Measurements from ENCODE around the gene NCKAP1. TPM values are rescaled to one million over a fixed set of nuclear protein-coding genes. Genes with fewer than 3 reads are reported as not detected.

NCKAP1 gene
- total and polyA plus RNA-seq, 2 experiments from 2014 or later: 81.7 to 90.4 TPM

GRCh38 chr2:182870227-182870626 lies 168.0 kb downstream of the NCKAP1 start:
- Histone ChIP-seq H3K27ac (no peak overlapping the region), H3K9me3 (ENCODE audit: low read depth) (no peaks in the 10 kb centered on the region), H3K27me3 (no peaks in the 10 kb centered on the region), H3K4me1 (ENCODE audit: low read depth) (peaks cover 23% of the 10 kb centered on the region), H3K4me3 (no peak overlapping the region), H3K36me3 (no peaks in the 10 kb centered on the region)
- TF ChIP-seq, protein P1, sequence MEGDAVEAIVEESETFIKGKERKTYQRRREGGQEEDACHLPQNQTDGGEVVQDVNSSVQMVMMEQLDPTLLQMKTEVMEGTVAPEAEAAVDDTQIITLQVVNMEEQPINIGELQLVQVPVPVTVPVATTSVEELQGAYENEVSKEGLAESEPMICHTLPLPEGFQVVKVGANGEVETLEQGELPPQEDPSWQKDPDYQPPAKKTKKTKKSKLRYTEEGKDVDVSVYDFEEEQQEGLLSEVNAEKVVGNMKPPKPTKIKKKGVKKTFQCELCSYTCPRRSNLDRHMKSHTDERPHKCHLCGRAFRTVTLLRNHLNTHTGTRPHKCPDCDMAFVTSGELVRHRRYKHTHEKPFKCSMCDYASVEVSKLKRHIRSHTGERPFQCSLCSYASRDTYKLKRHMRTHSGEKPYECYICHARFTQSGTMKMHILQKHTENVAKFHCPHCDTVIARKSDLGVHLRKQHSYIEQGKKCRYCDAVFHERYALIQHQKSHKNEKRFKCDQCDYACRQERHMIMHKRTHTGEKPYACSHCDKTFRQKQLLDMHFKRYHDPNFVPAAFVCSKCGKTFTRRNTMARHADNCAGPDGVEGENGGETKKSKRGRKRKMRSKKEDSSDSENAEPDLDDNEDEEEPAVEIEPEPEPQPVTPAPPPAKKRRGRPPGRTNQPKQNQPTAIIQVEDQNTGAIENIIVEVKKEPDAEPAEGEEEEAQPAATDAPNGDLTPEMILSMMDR (IDR thresholded peaks at IDR 0.05; ENCODE audit: low read depth, low read length): peak; percentile 27
- DNase-seq (ENCODE audit: low read depth in 1 of 2, low spot score in 1 of 2): peak in 1 of 2 donors; percentile 55

DNA sequence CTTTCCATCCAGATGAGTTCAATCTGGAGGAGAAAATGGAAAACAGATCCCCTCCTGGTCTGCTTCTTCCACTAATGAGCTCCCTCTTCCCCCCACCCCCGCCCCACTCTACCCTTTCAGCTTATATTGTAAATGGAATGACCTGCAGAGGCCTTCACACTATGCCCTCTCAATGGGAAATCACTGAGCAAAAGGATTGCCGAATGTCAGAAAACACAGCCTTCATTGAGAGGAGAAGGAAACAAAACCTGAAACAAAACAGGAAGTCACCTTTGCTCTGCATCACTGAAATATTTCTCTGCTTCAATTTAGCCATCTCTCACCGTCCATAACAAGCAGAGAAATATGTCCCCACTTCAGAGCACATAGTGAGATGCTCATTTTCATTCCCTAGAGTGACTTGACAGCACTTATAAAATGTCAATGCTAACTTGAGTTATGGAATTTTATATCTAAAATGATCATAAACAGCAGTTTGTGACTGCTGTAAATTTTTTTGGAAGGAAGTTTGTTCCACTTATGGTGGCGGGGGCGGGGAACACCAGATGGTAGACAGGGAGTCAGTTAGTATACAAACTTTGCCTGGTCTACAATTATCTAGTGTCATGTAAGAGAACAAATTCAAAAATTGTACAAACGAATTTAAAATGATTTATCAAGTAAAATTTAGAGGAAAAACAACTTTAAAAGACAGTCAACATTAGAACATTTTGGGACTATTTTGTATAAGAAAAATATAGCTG lies 170.0 kb downstream of the NCKAP1 start:
- Histone ChIP-seq H3K27me3 (no peaks in the 10 kb centered on the region), H3K4me1 (ENCODE audit: low read depth) (peaks cover 23% of the 10 kb centered on the region), H3K36me3 (no peaks in the 10 kb centered on the region), H3K9me3 (ENCODE audit: low read depth) (no peaks in the 10 kb centered on the region), H3K4me3 (no peak overlapping the region), H3K27ac (no peak overlapping the region)
- no peak for DNase-seq (ENCODE audit: low read depth in 1 of 2, low spot score in 1 of 2)
- TF ChIP-seq, protein P1 (IDR thresholded peaks at IDR 0.05; ENCODE audit: low read depth, low read length): no peak

GRCh38 chr2:182867426-182868053 lies 170.7 kb downstream of the NCKAP1 start:
- H3K9me3 ChIP-seq (ENCODE audit: low read depth): no peaks in the 10 kb centered on the region
- TF ChIP-seq, protein P1 (IDR thresholded peaks at IDR 0.05; ENCODE audit: low read depth, low read length): no peak
- no peak for DNase-seq (ENCODE audit: low read depth in 1 of 2, low spot score in 1 of 2)
- H3K27me3 ChIP-seq: no peaks in the 10 kb centered on the region
- H3K27ac ChIP-seq: peak overlapping the region; percentile 32
- peaks cover 23% of the 10 kb centered on the region for H3K4me1 ChIP-seq (ENCODE audit: low read depth)
- H3K4me3 ChIP-seq: peak overlapping the region; percentile 22
- no peaks in the 10 kb centered on the region for H3K36me3 ChIP-seq

DNA sequence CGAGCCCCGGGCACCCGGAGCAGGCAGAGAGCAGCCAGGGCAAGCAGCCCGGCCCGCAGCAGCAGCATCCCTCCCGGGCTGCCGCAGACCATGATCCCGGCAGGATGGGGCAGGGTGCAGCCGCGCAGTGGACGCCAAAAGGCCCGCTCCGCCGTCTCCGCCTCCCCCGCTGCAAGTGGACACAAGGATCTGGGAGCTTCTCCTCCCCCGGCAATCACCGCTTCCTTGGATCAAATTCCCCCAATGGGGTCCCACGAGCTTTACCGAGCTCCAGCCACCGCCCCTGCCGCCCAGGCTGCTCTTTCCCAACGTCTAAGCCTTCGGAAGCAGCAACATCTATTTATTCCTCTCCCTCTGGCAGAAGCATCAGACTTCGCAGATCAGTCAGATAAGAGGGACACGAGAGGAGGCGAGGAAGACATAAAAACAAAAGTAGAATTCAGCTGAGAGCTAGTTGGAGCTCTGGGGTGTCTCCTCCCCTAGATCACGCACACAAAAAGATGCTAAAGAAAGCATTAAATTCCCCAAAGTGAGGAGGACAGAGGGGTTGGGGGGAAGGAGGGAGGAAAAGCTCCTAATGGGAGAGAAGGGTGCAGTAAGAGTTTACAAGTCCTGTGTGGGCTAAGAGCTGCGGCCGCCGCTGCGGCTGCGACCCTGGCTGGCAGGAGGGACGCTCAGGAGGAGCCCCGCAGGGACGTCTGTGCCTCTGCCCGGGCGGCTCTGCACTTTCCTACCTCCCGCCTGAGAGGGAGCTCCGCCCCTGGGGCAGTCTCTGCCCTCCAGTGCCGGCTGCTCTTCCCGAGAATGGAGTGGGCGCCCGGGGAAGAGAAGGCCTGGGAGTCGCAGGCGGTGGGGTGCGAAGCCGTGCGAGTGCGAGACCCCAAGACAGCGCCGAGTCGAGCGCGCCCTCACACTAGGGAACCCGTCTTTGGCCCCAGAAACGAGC lies 171.5 kb downstream of the NCKAP1 start, which contains the start of gene FRZB:
FRZB (minus strand) TSS at position 177 of the 946 bp plus-strand sequence; CDS start at position 92, 85 bp downstream.
- Histone ChIP-seq H3K9me3 (ENCODE audit: low read depth) (no peaks in the 10 kb centered on the region), H3K27me3 (no peaks in the 10 kb centered on the region), H3K4me3 (peak within 1 kb of the TSS; percentile 22), H3K4me1 (ENCODE audit: low read depth) (peaks cover 23% of the 10 kb centered on the region), H3K36me3 (no peaks in the 10 kb centered on the region), H3K27ac (peak within 1 kb of the TSS; percentile 32)
- DNase-seq (ENCODE audit: low read depth in 1 of 2, low spot score in 1 of 2): peak; percentile 83 to 88
- TF ChIP-seq, protein P1 (IDR thresholded peaks at IDR 0.05; ENCODE audit: low read depth, low read length): no peak

GRCh38 chr2:182866095-182866460 lies 172.2 kb downstream of the NCKAP1 start:
- TF ChIP-seq, protein P1 (IDR thresholded peaks at IDR 0.05; ENCODE audit: low read depth, low read length): no peak
- peaks cover 23% of the 10 kb centered on the region for H3K4me1 ChIP-seq (ENCODE audit: low read depth)
- peak; percentile 21 to 31 for DNase-seq (ENCODE audit: low read depth in 1 of 2, low spot score in 1 of 2)

More at GRCh38 chr2:182866095-182866460, 172.2 kb downstream of the NCKAP1 start:
- Histone ChIP-seq H3K36me3 (no peaks in the 10 kb centered on the region), H3K4me3 (peak overlapping the region; percentile 22), H3K27ac (no peak overlapping the region), H3K9me3 (ENCODE audit: low read depth) (no peaks in the 10 kb centered on the region), H3K27me3 (no peaks in the 10 kb centered on the region)

All from cardiac muscle cell (in vitro differentiated cells and primary cell).